NCI-H526 (cell line): ENCODE data around the gene ZNF503.
A peak's percentile ranks its signal among the peaks of the same experiment; 100 is the strongest.

Experiments used
- DNase-seq, 2 experiments: peaks; one replicate each; lab custom pipeline; 2025; lab: John Stamatoyannopoulos, UW

ZNF503 gene, protein sequence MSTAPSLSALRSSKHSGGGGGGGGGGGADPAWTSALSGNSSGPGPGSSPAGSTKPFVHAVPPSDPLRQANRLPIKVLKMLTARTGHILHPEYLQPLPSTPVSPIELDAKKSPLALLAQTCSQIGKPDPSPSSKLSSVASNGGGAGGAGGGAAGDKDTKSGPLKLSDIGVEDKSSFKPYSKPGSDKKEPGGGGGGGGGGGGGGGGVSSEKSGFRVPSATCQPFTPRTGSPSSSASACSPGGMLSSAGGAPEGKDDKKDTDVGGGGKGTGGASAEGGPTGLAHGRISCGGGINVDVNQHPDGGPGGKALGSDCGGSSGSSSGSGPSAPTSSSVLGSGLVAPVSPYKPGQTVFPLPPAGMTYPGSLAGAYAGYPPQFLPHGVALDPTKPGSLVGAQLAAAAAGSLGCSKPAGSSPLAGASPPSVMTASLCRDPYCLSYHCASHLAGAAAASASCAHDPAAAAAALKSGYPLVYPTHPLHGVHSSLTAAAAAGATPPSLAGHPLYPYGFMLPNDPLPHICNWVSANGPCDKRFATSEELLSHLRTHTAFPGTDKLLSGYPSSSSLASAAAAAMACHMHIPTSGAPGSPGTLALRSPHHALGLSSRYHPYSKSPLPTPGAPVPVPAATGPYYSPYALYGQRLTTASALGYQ

DNA sequence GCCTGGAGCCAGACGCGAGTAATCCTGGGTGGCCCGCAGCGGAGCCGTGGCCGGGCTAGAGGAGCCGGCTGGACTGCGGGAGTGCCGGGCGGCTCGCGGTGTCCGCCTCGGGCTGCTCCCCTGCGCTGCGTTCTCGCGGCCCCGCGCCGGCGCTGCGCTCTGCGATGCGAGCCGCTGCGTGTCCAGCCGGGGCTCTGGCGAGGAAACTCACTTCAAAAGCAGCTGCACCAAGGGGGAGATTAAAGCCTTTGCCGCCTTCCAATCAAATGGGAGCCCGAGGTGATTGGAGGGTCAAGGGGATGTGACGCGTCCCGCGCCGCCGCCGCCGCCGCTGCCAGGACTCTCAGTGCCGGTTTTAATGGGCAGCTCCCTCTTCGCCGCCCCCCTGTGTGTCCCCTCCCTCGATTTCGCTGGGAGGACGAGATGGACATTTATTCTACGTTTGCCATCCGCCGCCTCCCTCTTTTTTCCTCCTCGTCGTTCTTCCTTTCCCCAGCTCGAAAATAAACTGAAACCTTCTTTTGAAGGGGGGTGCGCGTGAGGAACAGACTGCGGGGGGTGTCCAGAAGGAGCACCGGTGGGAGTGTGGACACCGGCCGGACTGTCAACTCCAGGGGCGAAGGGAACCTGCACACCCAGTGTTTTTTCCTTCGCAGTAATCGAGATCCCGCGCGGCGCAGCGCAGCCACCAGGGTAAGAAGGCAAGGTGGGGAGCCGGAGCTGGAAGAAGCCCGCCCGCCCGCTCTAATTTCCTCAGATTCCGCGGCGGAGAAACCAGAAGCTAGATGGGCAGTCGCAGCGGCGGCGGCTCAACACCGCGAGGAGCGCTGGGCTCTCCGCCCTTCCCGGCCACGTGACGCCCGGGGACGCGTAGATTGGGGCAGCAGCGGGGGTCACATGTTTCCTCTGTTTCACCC lies at the start of gene ZNF503:
TSS of gene ZNF503 (minus strand) at position 196 of the 917 bp plus-strand sequence. CDS start 345 bp downstream, outside the sequence.
- DNase-seq: peak; percentile 95 to 97

DNA sequence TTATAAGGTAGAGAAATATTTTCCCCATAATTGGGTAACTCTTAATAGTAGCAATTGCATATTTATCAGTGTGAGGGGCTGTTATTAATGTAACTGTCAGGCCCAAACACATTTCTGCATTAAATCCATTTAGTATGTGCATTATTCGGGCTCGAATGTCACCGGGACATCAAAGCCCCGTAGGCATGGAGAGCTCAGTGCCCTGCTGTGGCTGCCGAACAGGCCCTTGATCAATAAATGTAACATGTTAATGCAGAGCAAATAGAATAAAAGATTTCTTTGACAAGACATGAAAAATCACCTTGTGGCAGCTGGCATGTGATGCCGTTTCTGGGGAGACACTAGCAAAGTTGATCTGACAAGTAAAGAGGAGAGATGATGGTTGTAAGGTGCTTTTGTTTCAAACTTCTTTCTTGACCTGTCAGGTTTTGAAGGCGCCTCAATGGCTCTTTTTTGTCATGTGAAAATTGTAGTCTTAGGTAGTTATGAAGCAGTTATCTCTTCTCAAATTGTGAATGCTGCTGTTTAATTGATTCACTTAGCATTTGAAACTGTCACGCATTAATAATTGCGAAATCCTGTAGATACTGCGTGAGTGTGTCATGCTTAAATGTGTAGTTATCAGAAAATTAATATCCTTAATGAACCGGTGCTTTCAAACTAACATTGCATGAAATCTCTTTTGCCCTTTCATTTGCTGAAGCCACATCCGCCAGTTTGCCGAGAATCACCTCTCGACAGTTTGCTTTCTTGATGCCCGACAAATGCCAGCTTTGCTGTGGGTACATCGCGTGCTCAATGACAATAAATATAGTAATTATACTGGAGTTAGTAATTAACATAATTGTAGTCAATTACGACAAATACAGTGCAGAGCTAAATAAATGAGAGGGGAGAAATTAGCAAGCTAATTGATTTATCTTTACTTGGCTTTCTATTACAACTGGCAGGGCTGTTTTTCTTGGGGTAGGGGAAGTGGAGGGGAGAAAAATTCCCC lies 49.4 kb upstream of the ZNF503 start:
- DNase-seq: no peak

DNA sequence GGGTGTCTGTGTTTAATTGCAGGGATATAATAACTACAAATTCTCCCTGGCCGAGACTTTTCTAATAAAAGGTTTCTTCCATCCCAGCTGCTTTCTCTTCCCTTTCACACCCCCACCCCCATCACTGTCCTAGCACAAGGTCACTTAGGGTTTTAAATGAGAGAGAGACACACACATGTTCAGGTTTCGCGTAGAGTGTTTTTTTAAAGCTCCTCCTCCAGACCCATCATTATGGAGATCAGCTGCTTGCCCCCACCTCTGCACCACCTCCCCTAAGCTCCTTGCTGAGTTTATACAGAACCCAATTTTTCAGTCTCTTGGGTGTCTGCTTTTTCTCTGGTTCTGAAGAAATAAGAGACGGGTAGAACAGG lies 48.5 kb upstream of the ZNF503 start:
- DNase-seq: no peak

DNA sequence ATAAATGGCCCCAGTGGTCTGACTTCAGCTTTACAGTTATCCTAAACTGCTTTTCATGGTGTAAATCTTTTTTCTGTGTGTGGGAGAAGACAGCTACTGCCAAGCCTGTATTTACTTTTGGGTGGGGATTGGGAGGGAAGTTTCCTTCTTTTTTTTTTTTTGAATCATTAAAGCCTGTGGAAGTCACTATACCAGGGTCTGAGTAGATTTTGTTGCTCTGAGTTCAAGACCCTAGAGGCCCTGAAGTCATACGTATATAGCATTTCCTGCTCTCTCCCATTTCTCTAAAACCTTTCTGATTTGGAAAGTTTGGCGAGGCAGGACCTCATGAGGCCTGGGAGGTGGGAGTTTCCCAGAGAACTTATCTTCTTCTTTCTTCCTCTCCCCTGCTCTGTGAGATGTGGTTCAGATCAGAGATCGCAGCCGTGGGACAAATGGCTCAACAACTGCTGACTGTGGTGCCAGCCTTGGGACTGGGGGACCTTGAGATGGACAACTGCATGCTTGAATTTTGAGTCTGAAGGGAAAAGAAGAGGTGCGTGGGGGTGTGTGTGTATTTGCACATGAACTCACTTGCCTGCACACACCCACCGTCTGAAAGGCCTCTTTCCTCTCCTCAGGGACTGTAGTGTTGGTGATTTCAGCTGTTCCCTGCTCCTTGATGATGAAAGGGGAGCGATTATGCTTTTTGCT lies 48.0 kb upstream of the ZNF503 start:
- no peak for DNase-seq

DNA sequence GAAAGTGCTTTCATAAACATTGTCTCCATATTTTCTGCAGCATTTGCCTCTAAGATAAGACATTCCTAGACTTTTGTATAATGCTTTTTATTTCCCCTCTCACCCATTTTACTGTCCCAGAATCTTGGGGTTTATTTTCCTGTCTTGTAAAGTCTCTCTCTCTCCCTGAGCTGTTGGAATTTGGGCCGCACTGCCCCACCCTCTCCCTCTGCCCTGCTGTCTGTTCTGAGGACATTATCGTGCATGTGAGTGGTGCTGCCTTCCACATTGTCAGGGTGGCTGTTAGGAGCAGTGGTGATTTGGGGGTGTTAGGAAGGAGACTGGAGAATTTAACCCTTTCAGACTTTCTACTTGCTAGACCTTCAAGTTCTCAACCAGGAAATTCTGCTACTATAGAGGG lies 46.6 kb upstream of the ZNF503 start:
- no peak for DNase-seq

DNA sequence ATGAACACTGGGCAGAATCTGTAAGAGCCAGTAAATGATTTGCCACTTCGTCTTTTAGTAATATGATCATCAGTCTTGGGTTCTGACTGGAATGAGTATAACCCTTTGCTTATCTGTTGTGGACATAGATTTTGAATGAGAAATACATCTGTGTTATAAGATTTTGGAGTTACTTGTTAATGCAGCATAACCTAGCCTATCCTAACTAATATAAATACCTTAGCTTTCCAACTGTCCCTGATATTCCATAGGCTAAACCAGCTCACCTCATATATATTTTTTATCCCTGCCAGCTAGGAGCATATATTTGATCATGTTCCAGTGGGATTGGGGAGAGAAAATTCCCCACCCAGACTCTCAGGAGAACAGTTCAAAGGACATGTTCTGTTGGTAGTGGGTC lies 44.9 kb upstream of the ZNF503 start:
- DNase-seq: no peak

DNA sequence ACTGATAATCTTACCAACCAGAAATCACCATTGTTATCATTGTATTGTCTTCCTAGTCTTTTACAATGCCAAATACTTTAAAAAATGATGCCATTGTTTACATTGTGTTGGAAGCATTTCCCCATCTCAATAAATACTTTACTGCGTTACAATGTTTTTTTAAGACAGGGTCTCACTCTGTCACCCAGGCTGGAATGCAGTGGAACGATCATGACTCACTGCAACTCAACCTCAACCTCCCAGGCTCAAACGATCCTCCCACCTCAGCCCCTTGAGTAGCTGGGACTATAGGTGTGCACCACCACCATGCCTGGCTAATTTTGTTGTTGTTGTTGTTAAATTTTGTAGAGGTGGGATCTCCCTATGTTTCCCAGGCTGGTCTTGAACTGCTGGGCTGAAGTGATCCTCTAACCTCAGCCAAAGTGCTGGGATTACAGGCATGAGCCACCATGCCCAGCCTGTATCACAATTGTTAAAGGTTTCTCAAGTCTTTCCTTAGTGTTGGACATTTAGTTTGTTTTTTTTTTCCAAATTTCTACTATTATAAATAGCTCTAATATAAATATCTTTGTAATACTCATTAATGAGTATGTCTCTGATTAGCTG lies 43.3 kb upstream of the ZNF503 start:
- DNase-seq: no peak

DNA sequence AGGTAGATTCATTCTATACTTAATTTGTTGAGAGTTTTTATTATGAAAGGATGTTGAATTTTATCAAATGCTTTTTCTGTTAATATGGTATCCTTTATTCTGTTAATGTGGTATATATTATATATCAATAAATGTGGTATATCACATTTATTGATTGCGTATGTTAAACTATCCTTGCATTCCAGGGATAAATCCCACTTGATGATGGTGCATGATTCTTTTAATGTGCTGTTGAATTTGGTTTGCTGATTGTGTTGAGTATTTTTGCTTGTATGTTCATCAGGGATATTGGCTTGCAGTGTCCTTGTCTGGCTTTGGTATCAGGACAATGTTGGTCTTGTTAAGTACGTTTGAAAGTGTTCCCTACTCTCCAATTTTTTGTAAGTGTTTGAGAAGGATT lies 41.8 kb upstream of the ZNF503 start:
- DNase-seq: no peak

DNA sequence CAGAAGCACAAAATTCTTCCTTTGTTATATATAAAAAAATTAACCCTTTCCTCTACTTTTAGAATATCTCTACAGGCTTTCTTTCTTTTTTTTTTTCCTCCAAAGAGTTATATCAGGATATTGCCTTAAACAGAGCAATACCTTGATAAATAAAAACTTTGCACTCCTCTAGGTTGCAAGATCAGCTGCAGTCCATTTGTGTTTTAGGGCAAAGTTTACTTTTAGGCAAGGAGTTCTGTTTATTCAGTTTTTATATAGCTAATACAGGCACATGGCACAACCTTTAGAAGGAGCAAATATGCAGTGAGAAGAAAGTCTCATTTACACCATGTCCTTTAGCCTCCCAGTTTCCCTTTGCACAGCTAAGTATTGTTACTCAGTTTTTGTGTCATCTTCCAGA lies 40.1 kb upstream of the ZNF503 start:
- no peak for DNase-seq

DNA sequence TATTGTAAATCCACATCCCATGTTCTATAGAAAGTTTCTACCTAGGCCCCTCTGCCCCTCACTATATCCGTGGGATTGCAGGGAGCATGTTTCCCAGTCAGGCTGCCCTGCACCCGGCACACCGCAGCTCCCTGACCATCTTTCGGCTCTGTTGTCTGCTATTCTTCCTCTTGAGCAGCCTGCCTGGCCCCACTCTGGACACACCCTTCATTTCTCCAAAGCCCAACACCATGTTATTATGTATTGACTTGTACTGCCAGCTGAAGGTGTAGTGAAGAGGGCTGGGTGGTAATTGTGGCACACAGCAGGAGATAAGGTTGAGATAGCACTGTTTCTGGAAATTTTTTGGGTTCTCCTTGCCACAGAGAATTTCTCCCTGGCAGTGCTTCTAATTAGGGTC lies 39.6 kb upstream of the ZNF503 start:
- no peak for DNase-seq

DNA sequence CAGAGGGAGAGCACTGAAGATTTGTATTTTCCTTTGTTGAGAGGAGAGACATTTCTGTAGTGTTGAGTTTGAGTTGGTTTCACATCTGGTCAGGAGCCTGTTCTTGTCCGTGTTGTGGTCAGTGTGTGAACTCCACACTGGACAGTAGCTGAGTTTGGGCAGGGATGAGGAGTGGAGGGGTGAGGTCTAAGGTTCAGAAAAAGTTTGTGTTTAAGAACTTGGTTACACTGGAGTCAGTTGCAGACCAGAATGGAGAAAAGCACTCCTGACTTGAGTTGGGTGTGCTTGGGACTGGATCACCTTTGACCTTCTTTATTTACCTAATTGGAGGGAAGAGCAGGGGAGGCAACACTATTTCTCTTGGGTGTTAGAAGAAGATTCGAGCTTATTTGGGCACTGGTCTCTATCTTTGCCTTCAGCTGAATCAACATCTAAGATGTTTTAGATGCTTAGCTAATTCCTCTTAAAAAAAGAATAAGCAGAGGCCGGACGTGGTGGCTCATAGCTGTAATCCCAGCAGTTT lies 38.8 kb upstream of the ZNF503 start:
- DNase-seq: no peak

DNA sequence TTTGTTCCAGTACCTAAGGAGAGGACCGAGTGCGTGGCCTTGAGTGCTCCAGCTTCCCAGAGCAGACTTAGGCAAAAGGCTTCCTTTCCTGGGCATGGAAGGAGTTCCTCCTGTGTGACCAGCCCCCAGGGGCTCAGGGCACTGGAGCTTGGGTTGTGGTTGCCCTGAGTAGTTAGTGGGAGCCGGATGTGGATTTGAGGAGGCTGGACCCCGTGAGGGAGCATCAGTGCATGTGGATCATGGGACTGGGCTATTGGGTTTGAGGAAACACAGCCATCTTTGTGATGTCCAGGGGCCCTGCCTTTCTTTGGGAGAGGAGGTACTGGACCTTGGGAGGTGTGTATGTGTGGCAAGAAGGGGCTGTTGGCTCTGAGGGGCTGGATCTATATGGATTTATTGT lies 38.2 kb upstream of the ZNF503 start:
- no peak for DNase-seq

DNA sequence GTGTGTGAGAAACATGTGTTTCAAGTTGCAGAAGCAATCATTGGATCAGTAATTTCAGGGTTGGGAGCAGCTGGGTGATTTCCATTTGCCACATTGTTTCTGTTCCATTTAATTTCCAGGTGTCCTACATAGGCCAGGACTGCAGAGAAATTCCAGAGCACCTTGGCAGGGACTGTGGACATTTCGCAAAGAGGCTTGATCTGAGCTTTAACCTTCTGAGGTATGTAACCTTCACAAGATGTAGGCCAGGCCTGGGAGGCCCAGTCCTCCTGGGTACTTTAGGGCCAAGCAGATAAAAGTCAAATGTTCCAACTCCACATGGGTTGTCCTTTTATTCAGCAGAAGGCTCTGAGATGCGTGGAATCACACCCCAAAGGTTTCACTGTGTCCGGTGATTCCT lies 36.7 kb upstream of the ZNF503 start:
- DNase-seq: no peak

DNA sequence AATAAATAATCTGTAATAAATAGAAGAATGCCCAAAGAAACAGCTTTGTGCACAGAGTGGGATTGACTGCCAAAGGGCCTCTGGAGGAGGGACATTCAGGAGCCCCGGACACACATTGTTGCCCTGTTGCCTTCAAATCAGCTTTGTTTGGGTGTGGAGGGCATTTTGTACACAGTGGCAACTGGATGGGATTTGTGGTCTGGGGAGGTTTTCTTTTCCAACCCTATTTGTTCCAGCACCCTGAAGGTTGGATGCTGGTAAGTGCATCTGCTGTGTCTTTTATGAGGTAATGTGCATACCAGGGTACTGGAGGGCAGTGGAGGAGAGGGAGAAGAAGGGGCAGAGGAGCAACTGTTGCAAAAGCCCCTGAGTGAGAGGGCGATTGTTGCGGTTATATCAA lies 36.1 kb upstream of the ZNF503 start:
- DNase-seq: no peak

DNA sequence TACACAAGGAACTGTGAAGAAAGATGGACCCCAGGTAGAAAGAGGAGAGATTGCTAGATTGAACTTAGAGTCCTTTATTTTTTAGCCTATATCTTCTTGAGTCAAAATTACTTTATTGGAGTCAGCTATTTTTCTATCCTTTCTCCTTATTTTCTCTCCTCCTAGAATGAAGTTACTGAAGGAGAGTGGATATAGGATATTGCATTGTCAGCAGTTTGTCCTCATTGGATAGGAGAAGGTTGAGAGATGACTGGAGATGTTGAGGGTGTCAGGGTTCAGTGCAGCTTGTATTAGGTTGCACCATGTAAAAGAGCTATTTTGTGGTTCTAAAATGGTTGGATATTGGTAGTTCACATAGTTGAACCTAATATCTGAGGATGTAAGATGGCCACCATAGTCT lies 35.3 kb upstream of the ZNF503 start:
- DNase-seq: no peak

DNA sequence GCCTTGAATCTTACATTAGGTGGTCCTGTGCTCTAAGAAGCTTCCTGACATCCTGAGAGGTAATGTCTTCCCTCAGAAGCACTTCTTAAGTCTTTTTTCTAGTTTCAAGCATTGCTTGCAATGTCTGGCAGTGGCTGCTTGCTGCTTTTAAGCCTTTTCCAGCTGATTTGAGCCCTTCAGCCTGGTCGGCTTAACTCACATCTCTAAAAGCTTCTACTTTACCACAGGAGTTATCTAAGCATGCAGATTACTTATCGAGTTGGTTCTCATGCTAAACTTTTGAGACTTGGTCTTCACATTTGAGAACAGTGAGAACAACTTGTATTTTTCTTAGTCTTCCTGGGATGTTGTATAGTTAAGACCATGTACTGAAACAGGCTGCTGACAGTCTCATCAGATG lies 33.7 kb upstream of the ZNF503 start:
- no peak for DNase-seq

DNA sequence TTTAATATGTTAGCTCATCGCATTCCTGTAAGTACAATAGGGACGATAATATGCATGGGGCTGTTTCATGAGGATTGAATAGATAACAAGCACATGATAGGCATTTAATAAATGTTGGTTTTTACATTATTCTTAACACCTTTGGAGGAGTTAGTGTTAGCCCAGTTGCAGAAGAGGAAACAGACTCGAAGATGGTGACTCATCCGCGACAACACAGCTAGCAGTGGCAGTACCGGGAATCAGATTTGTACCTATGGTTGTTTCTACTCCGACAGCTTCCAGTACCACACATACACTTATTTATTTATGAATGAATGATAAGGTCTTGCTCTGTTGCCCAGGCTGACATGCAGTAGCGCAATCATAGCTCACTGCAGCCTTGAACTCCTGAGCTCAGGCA lies 32.7 kb upstream of the ZNF503 start:
- DNase-seq: no peak

DNA sequence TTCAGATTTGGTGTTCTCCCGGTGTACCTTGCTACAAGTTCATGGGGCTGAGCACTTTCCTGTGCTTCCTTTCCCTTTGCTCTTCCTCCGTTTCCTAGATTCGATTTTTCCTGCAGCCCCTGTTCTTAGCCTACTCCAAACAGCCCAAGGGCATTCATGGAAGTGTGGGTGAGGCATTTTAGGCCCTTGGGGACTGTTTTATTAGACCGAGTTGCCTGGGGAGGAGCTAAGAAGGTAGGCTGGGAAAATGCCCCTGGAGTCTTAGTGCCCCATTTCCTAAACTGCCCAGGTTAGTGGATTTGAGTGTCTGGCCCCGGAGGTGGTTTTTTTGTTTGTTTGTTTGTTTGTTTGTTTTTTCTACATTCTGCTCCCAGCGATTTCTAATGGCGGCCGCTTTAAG lies 31.7 kb upstream of the ZNF503 start:
- no peak for DNase-seq

DNA sequence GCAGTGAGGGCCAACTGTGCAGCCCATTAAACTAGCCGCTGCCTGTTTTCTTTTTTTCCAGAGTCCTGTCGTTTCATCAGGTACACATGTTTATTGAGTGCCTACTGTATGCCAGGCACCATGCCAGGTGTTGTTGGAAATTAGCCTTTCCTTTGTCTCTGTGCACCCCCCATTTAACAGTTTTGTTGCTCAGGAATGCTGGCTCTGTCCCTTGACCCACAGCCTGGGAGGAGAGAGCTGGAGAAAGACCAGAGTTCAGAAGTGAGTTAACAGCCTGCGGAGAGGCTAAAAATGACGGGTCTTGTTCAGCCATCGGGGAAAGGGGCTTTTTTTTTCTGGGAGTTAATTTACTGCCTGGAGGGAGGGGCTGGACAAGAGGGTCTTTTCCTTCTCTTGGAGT lies 31.2 kb upstream of the ZNF503 start:
- DNase-seq: no peak

DNA sequence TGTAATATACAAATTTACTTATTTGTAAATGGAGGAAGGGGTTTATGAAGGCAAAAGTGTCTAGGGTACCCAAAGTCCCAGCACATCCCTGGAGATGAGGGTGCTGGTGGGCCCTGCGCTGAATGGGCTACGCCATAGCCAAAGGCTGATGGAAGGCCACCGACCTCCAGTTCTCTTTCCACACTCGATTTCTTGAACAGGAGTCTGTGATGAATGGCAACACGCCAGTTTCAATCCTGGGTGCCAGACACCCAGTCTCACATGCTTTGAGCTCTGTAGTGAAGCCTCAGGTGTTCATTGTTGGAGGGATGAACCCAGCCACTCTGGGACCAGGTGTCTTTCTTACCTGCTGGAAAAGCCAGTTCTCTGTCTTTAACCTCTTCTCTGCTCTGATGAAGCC lies 30.6 kb upstream of the ZNF503 start:
- DNase-seq: peak; percentile 14 to 44
